Measurements from ENCODE around the gene RAB24.

Gene RAB24

DNA sequence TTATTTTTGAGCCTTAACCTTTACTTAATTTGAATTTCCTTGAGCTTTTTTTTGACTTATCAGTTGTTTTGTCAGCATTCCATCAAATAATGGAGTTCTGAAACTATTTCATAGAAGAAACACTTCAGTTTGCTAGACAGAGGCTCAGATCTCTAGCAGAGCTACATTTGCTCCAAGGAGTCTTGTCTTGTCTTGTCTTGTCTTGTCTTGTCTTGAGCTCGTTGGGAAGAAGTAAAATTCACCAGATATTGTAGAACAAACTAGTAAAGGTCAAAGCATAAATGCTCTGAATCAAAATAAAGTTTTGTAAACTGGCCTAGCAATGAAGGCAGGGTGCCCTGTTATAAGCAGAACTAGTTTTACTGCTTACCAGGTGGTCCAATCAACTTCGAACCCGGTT lies 33.5 kb downstream of the RAB24 start:
- TF ChIP-seq CEBPB (IDR thresholded peaks at IDR 0.05) (no peak), NFIC (IDR thresholded peaks at IDR 0.05) (no peak), FOXM1 (IDR thresholded peaks at IDR 0.05; ENCODE audit: borderline replicate concordance, low read depth) (no peak), TEAD4 (IDR thresholded peaks at IDR 0.05) (no peak), YY1 (IDR thresholded peaks at IDR 0.05; ENCODE audit: low read depth) (no peak), TAF1 (IDR thresholded peaks at IDR 0.05; ENCODE audit: low read depth) (no peak), RAD21 (IDR thresholded peaks at IDR 0.05; ENCODE audit: low read depth) (no peak), EP300 (IDR thresholded peaks at IDR 0.05; ENCODE audit: borderline replicate concordance) (no peak)
- TF ChIP-seq, protein P1, sequence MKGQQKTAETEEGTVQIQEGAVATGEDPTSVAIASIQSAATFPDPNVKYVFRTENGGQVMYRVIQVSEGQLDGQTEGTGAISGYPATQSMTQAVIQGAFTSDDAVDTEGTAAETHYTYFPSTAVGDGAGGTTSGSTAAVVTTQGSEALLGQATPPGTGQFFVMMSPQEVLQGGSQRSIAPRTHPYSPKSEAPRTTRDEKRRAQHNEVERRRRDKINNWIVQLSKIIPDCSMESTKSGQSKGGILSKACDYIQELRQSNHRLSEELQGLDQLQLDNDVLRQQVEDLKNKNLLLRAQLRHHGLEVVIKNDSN (IDR thresholded peaks at IDR 0.05), result no peak
- TF ChIP-seq, protein P2, sequence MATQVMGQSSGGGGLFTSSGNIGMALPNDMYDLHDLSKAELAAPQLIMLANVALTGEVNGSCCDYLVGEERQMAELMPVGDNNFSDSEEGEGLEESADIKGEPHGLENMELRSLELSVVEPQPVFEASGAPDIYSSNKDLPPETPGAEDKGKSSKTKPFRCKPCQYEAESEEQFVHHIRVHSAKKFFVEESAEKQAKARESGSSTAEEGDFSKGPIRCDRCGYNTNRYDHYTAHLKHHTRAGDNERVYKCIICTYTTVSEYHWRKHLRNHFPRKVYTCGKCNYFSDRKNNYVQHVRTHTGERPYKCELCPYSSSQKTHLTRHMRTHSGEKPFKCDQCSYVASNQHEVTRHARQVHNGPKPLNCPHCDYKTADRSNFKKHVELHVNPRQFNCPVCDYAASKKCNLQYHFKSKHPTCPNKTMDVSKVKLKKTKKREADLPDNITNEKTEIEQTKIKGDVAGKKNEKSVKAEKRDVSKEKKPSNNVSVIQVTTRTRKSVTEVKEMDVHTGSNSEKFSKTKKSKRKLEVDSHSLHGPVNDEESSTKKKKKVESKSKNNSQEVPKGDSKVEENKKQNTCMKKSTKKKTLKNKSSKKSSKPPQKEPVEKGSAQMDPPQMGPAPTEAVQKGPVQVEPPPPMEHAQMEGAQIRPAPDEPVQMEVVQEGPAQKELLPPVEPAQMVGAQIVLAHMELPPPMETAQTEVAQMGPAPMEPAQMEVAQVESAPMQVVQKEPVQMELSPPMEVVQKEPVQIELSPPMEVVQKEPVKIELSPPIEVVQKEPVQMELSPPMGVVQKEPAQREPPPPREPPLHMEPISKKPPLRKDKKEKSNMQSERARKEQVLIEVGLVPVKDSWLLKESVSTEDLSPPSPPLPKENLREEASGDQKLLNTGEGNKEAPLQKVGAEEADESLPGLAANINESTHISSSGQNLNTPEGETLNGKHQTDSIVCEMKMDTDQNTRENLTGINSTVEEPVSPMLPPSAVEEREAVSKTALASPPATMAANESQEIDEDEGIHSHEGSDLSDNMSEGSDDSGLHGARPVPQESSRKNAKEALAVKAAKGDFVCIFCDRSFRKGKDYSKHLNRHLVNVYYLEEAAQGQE (IDR thresholded peaks at IDR 0.05; ENCODE audit: low read depth), result no peak

DNA sequence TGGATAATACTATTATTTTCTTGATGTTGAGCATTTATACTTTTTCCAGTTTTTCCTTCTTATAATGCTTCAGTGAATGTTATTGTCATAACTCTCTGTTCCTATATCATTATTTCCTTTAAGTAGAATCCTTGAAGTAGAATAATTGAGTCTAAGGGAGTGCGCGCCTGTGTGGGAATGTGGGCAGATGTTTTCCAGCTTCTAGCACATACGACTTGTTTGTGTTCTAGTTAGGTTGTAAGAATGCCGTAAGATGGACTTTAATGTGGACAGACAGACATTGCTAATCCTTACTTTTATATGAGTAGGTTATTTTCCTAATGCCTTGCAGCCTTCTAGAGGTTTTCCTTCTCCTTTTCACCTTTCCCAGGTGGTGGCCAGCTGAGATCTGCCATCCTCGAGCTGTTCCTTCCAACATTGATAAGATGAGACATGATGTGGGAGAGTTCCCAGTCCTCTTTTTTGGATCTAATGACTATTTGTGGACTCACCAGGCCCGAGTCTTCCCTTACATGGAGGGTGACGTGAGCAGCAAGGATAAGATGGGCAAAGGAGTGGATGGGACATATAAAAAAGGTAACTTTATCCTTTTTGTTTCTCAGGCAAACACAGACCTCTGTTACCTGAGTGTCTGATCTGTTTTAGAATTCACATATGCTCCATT lies 34.2 kb downstream of the RAB24 start:
- TF ChIP-seq CREB1 (IDR thresholded peaks at IDR 0.05; ENCODE audit: low read depth) (no peak), CEBPB (IDR thresholded peaks at IDR 0.05) (no peak), ZBTB7A (IDR thresholded peaks at IDR 0.05; ENCODE audit: low read depth) (no peak), TAF1 (IDR thresholded peaks at IDR 0.05; ENCODE audit: low read depth) (no peak), NFIC (IDR thresholded peaks at IDR 0.05) (no peak), EP300 (IDR thresholded peaks at IDR 0.05; ENCODE audit: borderline replicate concordance) (no peak), FOXM1 (IDR thresholded peaks at IDR 0.05; ENCODE audit: borderline replicate concordance, low read depth) (no peak), TEAD4 (IDR thresholded peaks at IDR 0.05) (no peak), YY1 (IDR thresholded peaks at IDR 0.05; ENCODE audit: low read depth) (no peak), EGR1 (IDR thresholded peaks at IDR 0.05) (no peak)
- TF ChIP-seq, protein P3, sequence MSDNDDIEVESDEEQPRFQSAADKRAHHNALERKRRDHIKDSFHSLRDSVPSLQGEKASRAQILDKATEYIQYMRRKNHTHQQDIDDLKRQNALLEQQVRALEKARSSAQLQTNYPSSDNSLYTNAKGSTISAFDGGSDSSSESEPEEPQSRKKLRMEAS (IDR thresholded peaks at IDR 0.05), result no peak
- TF ChIP-seq, protein P2 (IDR thresholded peaks at IDR 0.05; ENCODE audit: low read depth), result no peak
- TF ChIP-seq, protein P1 (IDR thresholded peaks at IDR 0.05), result no peak

DNA sequence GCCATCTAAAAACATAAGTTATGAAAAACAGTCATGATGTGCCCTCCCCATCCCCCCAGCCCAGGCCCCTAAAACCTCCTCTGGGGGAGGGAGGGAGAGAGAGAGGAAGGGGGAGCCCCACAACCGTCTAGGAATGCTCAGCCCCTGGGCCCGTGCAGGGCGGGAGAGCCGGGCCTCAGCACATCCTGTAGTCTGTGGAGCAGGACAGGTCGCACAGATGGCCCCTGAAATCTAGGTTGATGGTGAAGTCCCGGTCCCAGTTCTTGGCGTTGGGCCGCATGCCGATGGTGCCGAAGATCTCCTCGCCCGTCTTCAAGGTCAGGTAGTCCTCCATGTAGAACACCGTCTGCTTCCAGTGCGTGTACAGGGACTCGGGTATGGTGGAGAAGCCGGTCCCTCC lies 38.1 kb downstream of the RAB24 start:
- no peak for TF ChIP-seq EP300 (IDR thresholded peaks at IDR 0.05; ENCODE audit: borderline replicate concordance)
- TF ChIP-seq, protein P1 (IDR thresholded peaks at IDR 0.05), result no peak
- TF ChIP-seq EGR1 (IDR thresholded peaks at IDR 0.05), result no peak
- TF ChIP-seq RAD21 (IDR thresholded peaks at IDR 0.05; ENCODE audit: low read depth), result no peak
- TF ChIP-seq, protein P2 (IDR thresholded peaks at IDR 0.05; ENCODE audit: low read depth), result no peak
- no peak for TF ChIP-seq CEBPB (IDR thresholded peaks at IDR 0.05)
- TF ChIP-seq CREB1 (IDR thresholded peaks at IDR 0.05; ENCODE audit: low read depth), result no peak
- no peak for TF ChIP-seq ZBTB7A (IDR thresholded peaks at IDR 0.05; ENCODE audit: low read depth)
- TF ChIP-seq TCF12 (IDR thresholded peaks at IDR 0.05; ENCODE audit: low read depth), result no peak
- no peak for TF ChIP-seq TAF1 (IDR thresholded peaks at IDR 0.05; ENCODE audit: low read depth)
- no peak for TF ChIP-seq FOXM1 (IDR thresholded peaks at IDR 0.05; ENCODE audit: borderline replicate concordance, low read depth)
- no peak for TF ChIP-seq YY1 (IDR thresholded peaks at IDR 0.05; ENCODE audit: low read depth)
- no peak for TF ChIP-seq NFIC (IDR thresholded peaks at IDR 0.05)
- TF ChIP-seq, protein P3 (IDR thresholded peaks at IDR 0.05), result no peak

DNA sequence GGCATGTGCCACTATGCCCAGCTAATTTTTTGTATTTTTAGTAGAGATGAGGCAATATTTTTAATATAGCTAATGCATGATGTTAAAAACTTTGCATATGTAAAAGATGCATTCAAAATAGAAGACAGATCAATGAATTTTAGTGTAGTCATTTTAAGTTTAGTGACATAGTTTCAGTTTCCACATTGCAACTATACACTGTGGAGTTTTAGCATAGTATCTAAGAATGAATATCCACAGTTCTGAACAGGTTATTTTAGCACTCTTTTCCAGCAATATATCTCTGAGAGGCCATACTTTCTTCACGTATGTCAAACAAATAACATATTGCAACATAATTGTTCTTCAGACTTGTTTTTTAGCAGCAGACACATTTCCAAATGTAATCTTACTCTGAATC lies 39.3 kb downstream of the RAB24 start:
- TF ChIP-seq, protein P2 (IDR thresholded peaks at IDR 0.05; ENCODE audit: low read depth), result no peak
- TF ChIP-seq EP300 (IDR thresholded peaks at IDR 0.05; ENCODE audit: borderline replicate concordance) (no peak), TAF1 (IDR thresholded peaks at IDR 0.05; ENCODE audit: low read depth) (no peak), TCF12 (IDR thresholded peaks at IDR 0.05; ENCODE audit: low read depth) (no peak)
- TF ChIP-seq, protein P1 (IDR thresholded peaks at IDR 0.05), result no peak
